Esophagus squamous epithelium (tissue), 4 donors: Measurements from ENCODE around the gene GALNT11.

Experiments
- POLR2A ChIP-seq, 4 donors: fragments of 450-650 bp; IDR thresholded peaks; one replicate each; pipeline ENCODE4 v1.6.1; 2017; ENCODE audit warnings: antibody characterized with exemption in 4 of 4, mild to moderate bottlenecking in 4 of 4, moderate library complexity in 3 of 4
- TF ChIP-seq, protein P1 (sequence below), 6 experiments: fragments of 450-650 bp in 4 of 6; fragments of 200-600 bp in 2 of 6; sonication (generic) in 2 of 6; IDR thresholded peaks; one replicate each; pipeline ENCODE4 v1.5.1; 2016 to 2019; ENCODE audit warnings: antibody characterized with exemption in 6 of 6, mild to moderate bottlenecking in 4 of 6, moderate library complexity in 4 of 6

DNA sequence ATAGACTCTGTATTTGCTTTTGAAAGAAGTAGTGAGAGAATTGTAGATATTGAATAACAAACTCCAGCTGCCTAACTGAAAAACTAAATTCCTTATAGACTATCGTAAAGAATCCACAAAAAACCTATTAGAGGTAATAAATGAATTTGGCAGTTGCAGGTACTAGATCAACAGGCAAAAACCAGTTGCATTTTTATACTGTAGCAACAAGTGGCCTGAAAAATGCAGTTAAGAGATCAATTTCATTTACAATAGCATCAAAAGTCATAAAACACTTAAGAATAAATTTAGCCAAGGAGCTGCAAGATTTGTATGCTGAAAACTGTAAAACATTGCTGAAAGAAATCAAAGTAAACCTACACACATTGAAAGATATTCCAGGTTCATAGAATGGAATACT lies 70.3 kb downstream of the GALNT11 start:
- TF ChIP-seq, protein P1, sequence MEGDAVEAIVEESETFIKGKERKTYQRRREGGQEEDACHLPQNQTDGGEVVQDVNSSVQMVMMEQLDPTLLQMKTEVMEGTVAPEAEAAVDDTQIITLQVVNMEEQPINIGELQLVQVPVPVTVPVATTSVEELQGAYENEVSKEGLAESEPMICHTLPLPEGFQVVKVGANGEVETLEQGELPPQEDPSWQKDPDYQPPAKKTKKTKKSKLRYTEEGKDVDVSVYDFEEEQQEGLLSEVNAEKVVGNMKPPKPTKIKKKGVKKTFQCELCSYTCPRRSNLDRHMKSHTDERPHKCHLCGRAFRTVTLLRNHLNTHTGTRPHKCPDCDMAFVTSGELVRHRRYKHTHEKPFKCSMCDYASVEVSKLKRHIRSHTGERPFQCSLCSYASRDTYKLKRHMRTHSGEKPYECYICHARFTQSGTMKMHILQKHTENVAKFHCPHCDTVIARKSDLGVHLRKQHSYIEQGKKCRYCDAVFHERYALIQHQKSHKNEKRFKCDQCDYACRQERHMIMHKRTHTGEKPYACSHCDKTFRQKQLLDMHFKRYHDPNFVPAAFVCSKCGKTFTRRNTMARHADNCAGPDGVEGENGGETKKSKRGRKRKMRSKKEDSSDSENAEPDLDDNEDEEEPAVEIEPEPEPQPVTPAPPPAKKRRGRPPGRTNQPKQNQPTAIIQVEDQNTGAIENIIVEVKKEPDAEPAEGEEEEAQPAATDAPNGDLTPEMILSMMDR (IDR thresholded peaks at IDR 0.05): no peak
- TF ChIP-seq POLR2A (IDR thresholded peaks at IDR 0.05): no peak
